Measurements from ENCODE around the gene DAZAP1.

Gene DAZAP1

GRCh38 chr19:1440418-1440801 is 33.0 kb downstream of the DAZAP1 start:
- peak overlapping the region; percentile 74 for H3K4me3 ChIP-seq (ENCODE audit: low read depth, low read length)
- DNase-seq (ENCODE audit: low read depth), result no peak
- TF ChIP-seq CTCF (IDR thresholded peaks at IDR 0.05; ENCODE audit: low read depth, low read length, missing control alignments), result no peak

- H3K4me3 ChIP-seq (ENCODE audit: low read depth, low read length), result no peak overlapping the region
- DNase-seq (ENCODE audit: low read depth), result no peak
- TF ChIP-seq CTCF (IDR thresholded peaks at IDR 0.05; ENCODE audit: low read depth, low read length, missing control alignments), result no peak
Measured at GRCh38 chr19:1441022-1441426, 33.6 kb downstream of the DAZAP1 start.

GRCh38 chr19:1441677-1442438 is 34.5 kb downstream of the DAZAP1 start:
- no peak for TF ChIP-seq CTCF (IDR thresholded peaks at IDR 0.05; ENCODE audit: low read depth, low read length, missing control alignments)
- no peak for DNase-seq (ENCODE audit: low read depth)

GRCh38 chr19:1445185-1445931 is 38.0 kb downstream of the DAZAP1 start:
- peak overlapping the region; percentile 47 for H3K4me3 ChIP-seq (ENCODE audit: low read depth, low read length)
- DNase-seq (ENCODE audit: low read depth), result no peak
- TF ChIP-seq CTCF (IDR thresholded peaks at IDR 0.05; ENCODE audit: low read depth, low read length, missing control alignments), result peak; percentile 87

More at GRCh38 chr19:1441677-1442438, 34.5 kb downstream of the DAZAP1 start:
- no peak overlapping the region for H3K4me3 ChIP-seq (ENCODE audit: low read depth, low read length)

- DNase-seq (ENCODE audit: low read depth), result no peak
- no peak for TF ChIP-seq CTCF (IDR thresholded peaks at IDR 0.05; ENCODE audit: low read depth, low read length, missing control alignments)
- H3K4me3 ChIP-seq (ENCODE audit: low read depth, low read length), result no peak overlapping the region
Measured at GRCh38 chr19:1445932-1446712, 38.7 kb downstream of the DAZAP1 start.

- no peak for DNase-seq (ENCODE audit: low read depth)
- no peak overlapping the region for H3K4me3 ChIP-seq (ENCODE audit: low read depth, low read length)
- no peak for TF ChIP-seq CTCF (IDR thresholded peaks at IDR 0.05; ENCODE audit: low read depth, low read length, missing control alignments)
Measured at GRCh38 chr19:1446713-1447481, 39.5 kb downstream of the DAZAP1 start.
